Endometrium (tissue), 2 donors: Measurements from ENCODE around the gene MTIF3.

Source experiments
- FAIRE-seq: peaks from 2 replicates; lab custom pipeline; 2012; peaks lifted over from hg19 to GRCh38; lab: Jason Lieb, UNC
- donor health status: control.
- donor health status: control.

MTIF3 gene

GRCh38 chr13:27455331-27455855 is 5.0 kb upstream of the MTIF3 start:
- no peak for FAIRE-seq

GRCh38 chr13:27450921-27451471 is 632 bp upstream of the MTIF3 start:
- no peak for FAIRE-seq

- no peak for FAIRE-seq
Observed at GRCh38 chr13:27449081-27449603, 1.2 kb downstream of the MTIF3 start.

- no peak for FAIRE-seq
Observed at GRCh38 chr13:27448308-27448707, 2.1 kb downstream of the MTIF3 start.

GRCh38 chr13:27446986-27447583 is 3.3 kb downstream of the MTIF3 start:
- FAIRE-seq: no peak

GRCh38 chr13:27442797-27443196 is 7.6 kb downstream of the MTIF3 start:
- FAIRE-seq: no peak

GRCh38 chr13:27442071-27442647 is 8.2 kb downstream of the MTIF3 start:
- FAIRE-seq: no peak

GRCh38 chr13:27440408-27440807 is 10.0 kb downstream of the MTIF3 start:
- no peak for FAIRE-seq

GRCh38 chr13:27437126-27437525 is 13.2 kb downstream of the MTIF3 start:
- FAIRE-seq: no peak

- FAIRE-seq: no peak
Observed at GRCh38 chr13:27432611-27433210, 17.7 kb downstream of the MTIF3 start.

- FAIRE-seq: no peak
Observed at GRCh38 chr13:27432180-27432579, 18.2 kb downstream of the MTIF3 start.

- FAIRE-seq: no peak
Observed at GRCh38 chr13:27428160-27428559, 22.2 kb downstream of the MTIF3 start.

- no peak for FAIRE-seq
Observed at GRCh38 chr13:27427641-27428040, 22.7 kb downstream of the MTIF3 start.

GRCh38 chr13:27425918-27426630 is 24.3 kb downstream of the MTIF3 start:
- no peak for FAIRE-seq

GRCh38 chr13:27425158-27425917 is 25.0 kb downstream of the MTIF3 start:
- no peak for FAIRE-seq

GRCh38 chr13:27424246-27425157 is 25.9 kb downstream of the MTIF3 start, which contains the start of gene GTF3A:
Gene GTF3A, plus strand, starts transcription at chr13:27424619.
- FAIRE-seq: no peak

GRCh38 chr13:27423333-27423732 is 27.0 kb downstream of the MTIF3 start:
- FAIRE-seq: no peak

- no peak for FAIRE-seq
Observed at GRCh38 chr13:27421101-27421871, 29.1 kb downstream of the MTIF3 start.

GRCh38 chr13:27419328-27419727 is 31.0 kb downstream of the MTIF3 start:
- no peak for FAIRE-seq

- no peak for FAIRE-seq
Observed at GRCh38 chr13:27415116-27415515, 35.2 kb downstream of the MTIF3 start.
